ENCODE measurements around the gene KIF13A. TPM values are rescaled to one million over a fixed set of nuclear protein-coding genes. Genes with fewer than 3 reads are reported as not detected.
"Not testable (repeated sequence)": the region's sequence is repeated elsewhere in the genome, so short reads cannot be mapped to it uniquely, and the experiment has no call there.

Gene KIF13A
- total and polyA plus RNA-seq, 2 experiments from 2014 or later, result 8.4 to 28.2 TPM

DNA sequence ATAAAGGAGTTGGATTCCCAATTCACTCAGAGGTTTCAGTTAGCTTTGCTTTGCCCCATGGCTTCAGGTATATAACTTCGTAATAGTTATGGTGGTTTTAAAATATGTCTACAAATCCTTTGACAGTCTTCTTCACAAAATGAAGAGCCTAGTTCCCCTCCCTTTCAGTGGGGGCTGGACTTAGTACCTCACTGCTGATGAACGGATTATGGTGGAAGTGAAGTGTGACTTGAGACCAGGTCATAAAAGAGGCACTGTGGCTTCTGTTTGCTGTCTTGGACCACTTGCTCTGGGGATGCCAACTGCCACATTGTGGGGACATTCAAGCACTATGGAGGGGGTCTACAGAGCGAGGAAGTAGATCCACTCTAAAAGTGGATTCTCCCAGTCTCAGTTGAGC, 233.2 kb downstream of the KIF13A start:
- Histone ChIP-seq H2AFZ (no peak overlapping the region), H3K9me2 (ENCODE audit: insufficient read depth) (no peaks in the 10 kb centered on the region), H3K27me3 (ENCODE audit: insufficient read depth) (no peaks in the 10 kb centered on the region), H3K4me3 (no peak overlapping the region), H3K27ac (ENCODE audit: low read depth) (peak overlapping the region; percentile 12; the same call in 1 of the 2 replicates), H3F3A (replicated peaks; ENCODE audit: low read depth) (no peaks in the 10 kb centered on the region), H3K4me1 (ENCODE audit: insufficient read depth) (no peaks in the 10 kb centered on the region), H3K4me2 (no peak overlapping the region), H3K79me2 (replicated peaks; ENCODE audit: insufficient read depth) (no peaks in the 10 kb centered on the region), H3K36me3 (ENCODE audit: insufficient read depth) (peaks cover 5% of the 10 kb centered on the region; the same call in 1 of the 2 replicates), H4K20me1 (replicated peaks; ENCODE audit: insufficient read depth) (no peaks in the 10 kb centered on the region)
- no peak overlapping the region for H3K4me3 Mint-ChIP-seq
- no peak overlapping the region for H3K27ac Mint-ChIP-seq
- no peaks in the 10 kb centered on the region; the same call in 2 of the 3 replicates for H3K9me3 Mint-ChIP-seq
- H3K4me1 Mint-ChIP-seq, result no peaks in the 10 kb centered on the region
- no peak for DNase-seq (ENCODE audit: low spot score)
- H3K27me3 Mint-ChIP-seq (ENCODE audit: insufficient read depth, low read depth, poor library complexity), result no peaks in the 10 kb centered on the region
- TF ChIP-seq, protein P1, sequence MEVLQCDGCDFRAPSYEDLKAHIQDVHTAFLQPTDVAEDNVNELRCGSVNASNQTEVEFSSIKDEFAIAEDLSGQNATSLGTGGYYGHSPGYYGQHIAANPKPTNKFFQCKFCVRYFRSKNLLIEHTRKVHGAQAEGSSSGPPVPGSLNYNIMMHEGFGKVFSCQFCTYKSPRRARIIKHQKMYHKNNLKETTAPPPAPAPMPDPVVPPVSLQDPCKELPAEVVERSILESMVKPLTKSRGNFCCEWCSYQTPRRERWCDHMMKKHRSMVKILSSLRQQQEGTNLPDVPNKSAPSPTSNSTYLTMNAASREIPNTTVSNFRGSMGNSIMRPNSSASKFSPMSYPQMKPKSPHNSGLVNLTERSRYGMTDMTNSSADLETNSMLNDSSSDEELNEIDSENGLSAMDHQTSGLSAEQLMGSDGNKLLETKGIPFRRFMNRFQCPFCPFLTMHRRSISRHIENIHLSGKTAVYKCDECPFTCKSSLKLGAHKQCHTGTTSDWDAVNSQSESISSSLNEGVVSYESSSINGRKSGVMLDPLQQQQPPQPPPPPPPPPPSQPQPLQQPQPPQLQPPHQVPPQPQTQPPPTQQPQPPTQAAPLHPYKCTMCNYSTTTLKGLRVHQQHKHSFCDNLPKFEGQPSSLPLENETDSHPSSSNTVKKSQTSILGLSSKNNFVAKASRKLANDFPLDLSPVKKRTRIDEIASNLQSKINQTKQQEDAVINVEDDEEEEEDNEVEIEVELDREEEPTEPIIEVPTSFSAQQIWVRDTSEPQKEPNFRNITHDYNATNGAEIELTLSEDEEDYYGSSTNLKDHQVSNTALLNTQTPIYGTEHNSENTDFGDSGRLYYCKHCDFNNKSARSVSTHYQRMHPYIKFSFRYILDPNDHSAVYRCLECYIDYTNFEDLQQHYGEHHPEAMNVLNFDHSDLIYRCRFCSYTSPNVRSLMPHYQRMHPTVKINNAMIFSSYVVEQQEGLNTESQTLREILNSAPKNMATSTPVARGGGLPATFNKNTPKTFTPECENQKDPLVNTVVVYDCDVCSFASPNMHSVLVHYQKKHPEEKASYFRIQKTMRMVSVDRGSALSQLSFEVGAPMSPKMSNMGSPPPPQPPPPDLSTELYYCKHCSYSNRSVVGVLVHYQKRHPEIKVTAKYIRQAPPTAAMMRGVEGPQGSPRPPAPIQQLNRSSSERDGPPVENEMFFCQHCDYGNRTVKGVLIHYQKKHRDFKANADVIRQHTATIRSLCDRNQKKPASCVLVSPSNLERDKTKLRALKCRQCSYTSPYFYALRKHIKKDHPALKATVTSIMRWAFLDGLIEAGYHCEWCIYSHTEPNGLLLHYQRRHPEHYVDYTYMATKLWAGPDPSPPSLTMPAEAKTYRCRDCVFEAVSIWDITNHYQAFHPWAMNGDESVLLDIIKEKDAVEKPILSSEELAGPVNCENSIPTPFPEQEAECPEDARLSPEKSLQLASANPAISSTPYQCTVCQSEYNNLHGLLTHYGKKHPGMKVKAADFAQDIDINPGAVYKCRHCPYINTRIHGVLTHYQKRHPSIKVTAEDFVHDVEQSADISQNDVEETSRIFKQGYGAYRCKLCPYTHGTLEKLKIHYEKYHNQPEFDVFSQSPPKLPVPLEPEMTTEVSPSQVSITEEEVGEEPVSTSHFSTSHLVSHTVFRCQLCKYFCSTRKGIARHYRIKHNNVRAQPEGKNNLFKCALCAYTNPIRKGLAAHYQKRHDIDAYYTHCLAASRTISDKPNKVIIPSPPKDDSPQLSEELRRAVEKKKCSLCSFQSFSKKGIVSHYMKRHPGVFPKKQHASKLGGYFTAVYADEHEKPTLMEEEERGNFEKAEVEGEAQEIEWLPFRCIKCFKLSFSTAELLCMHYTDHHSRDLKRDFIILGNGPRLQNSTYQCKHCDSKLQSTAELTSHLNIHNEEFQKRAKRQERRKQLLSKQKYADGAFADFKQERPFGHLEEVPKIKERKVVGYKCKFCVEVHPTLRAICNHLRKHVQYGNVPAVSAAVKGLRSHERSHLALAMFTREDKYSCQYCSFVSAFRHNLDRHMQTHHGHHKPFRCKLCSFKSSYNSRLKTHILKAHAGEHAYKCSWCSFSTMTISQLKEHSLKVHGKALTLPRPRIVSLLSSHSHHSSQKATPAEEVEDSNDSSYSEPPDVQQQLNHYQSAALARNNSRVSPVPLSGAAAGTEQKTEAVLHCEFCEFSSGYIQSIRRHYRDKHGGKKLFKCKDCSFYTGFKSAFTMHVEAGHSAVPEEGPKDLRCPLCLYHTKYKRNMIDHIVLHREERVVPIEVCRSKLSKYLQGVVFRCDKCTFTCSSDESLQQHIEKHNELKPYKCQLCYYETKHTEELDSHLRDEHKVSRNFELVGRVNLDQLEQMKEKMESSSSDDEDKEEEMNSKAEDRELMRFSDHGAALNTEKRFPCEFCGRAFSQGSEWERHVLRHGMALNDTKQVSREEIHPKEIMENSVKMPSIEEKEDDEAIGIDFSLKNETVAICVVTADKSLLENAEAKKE (CRISPR knock-in tag; IDR thresholded peaks at IDR 0.05), result no peak
- no peak for ATAC-seq
- no peaks in the 10 kb centered on the region for H3K36me3 Mint-ChIP-seq (ENCODE audit: low read depth)

GRCh38 chr6:17745324-17745723, 242.1 kb downstream of the KIF13A start:
- ATAC-seq; H3K27ac ChIP-seq (ENCODE audit: low read depth); H3K4me2 ChIP-seq; H3F3A ChIP-seq (replicated peaks; ENCODE audit: low read depth); H3K4me1 ChIP-seq (ENCODE audit: insufficient read depth); H4K20me1 ChIP-seq (replicated peaks; ENCODE audit: insufficient read depth); H3K4me3 Mint-ChIP-seq; H3K9me3 Mint-ChIP-seq; H3K27ac Mint-ChIP-seq; H3K27me3 ChIP-seq (ENCODE audit: insufficient read depth); DNase-seq (ENCODE audit: low spot score); H3K36me3 Mint-ChIP-seq (ENCODE audit: low read depth); H2AFZ ChIP-seq; H3K9me2 ChIP-seq (ENCODE audit: insufficient read depth); H3K27me3 Mint-ChIP-seq (ENCODE audit: insufficient read depth, low read depth, poor library complexity); H3K36me3 ChIP-seq (ENCODE audit: insufficient read depth); H3K79me2 ChIP-seq (replicated peaks; ENCODE audit: insufficient read depth); H3K4me3 ChIP-seq; H3K4me1 Mint-ChIP-seq: not testable (repeated sequence)

DNA sequence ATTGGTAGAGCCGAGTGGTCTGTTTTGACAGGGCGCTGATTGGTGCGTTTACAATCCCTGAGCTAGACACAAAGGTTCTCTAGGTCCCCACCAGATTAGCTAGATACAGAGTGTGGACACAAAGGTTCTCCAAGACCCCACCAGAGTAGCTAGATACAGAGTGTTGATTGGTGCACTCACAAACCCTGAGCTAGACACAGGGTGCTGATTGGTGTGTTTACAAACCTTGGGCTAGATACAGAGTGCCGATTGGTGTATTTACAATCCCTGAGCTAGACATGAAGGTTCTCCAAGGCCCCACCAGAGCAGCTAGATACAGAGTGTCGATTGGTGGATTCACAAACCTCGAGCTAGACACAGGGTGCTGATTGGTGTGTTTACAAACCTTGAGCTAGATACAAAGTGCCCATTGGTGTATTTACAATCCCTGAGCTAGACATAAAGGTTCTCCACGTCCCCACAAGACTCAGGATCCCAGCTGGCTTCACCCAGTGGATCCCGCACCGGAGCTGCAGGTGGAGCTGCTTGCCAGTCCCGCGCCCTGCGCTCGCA, 242.6 kb downstream of the KIF13A start:
- DNase-seq (ENCODE audit: low spot score); H3K4me2 ChIP-seq; H3K4me3 ChIP-seq; H3K4me1 Mint-ChIP-seq; H3K9me2 ChIP-seq (ENCODE audit: insufficient read depth); H3K27ac ChIP-seq (ENCODE audit: low read depth); H3K27ac Mint-ChIP-seq; H3K36me3 Mint-ChIP-seq (ENCODE audit: low read depth); H3K4me3 Mint-ChIP-seq; H3F3A ChIP-seq (replicated peaks; ENCODE audit: low read depth); H3K36me3 ChIP-seq (ENCODE audit: insufficient read depth); H3K4me1 ChIP-seq (ENCODE audit: insufficient read depth); H3K27me3 ChIP-seq (ENCODE audit: insufficient read depth); H3K79me2 ChIP-seq (replicated peaks; ENCODE audit: insufficient read depth); H4K20me1 ChIP-seq (replicated peaks; ENCODE audit: insufficient read depth); H3K27me3 Mint-ChIP-seq (ENCODE audit: insufficient read depth, low read depth, poor library complexity); H2AFZ ChIP-seq; H3K9me3 Mint-ChIP-seq; ATAC-seq: not testable (repeated sequence)

All from GM23338 (cell line).